Measurements from ENCODE around the gene CHIA. TPM values are rescaled to one million over a fixed set of nuclear protein-coding genes. Genes with fewer than 3 reads are reported as not detected.

The CHIA gene
- total RNA-seq, 1 experiment from 2014 or later: not detected

GRCh38 chr1:111347026-111347425, 56.4 kb downstream of the CHIA start:
- H3K79me2 ChIP-seq (ENCODE audit: insufficient read depth, low read length): no peaks in the 10 kb centered on the region
- no peaks in the 10 kb centered on the region for H4K20me1 ChIP-seq (ENCODE audit: control insufficient read depth, insufficient read depth, insufficient read length)
- DNase-seq: no peak
- H3K27ac ChIP-seq (ENCODE audit: insufficient read length, low read depth, low read length): no peak overlapping the region
- no peak overlapping the region for H3T11ph ChIP-seq (ENCODE audit: low read length)
- H4K5ac ChIP-seq (ENCODE audit: insufficient read length, low read depth, low read length): no peak overlapping the region
- H3K9ac ChIP-seq (ENCODE audit: extremely low read depth, insufficient read length, low read length): peak overlapping the region; percentile 1
- H4K91ac ChIP-seq (ENCODE audit: insufficient read length, low read depth, low read length): no peak overlapping the region
- no peaks in the 10 kb centered on the region for H3K9me3 ChIP-seq (ENCODE audit: control insufficient read depth, low read depth, low read length)
- H3K27me3 ChIP-seq (ENCODE audit: insufficient read depth, low read length): no peaks in the 10 kb centered on the region
- H3K79me1 ChIP-seq (ENCODE audit: insufficient read depth, low read depth, low read length, poor library complexity, severe bottlenecking): no peaks in the 10 kb centered on the region
- H3K23me2 ChIP-seq (ENCODE audit: insufficient read length, low read depth, low read length, poor library complexity, severe bottlenecking): peaks cover 3% of the 10 kb centered on the region
- Mint-ChIP-seq H3K27me3 (ENCODE audit: low read depth) (peaks cover 2% of the 10 kb centered on the region), H3K36me3 (ENCODE audit: insufficient read depth in 1 of 3, low read depth in 3 of 3) (no peaks in the 10 kb centered on the region), H3K4me1 (peaks cover 22 to 28% of the 10 kb centered on the region in 2 experiments), H3K9me3 (no peaks in the 10 kb centered on the region), H3K27ac (peak overlapping the region in 1 of 3 experiments; percentile 90; a peak in 1 of 7 replicates), H3K4me3 (peak overlapping the region; percentile 86 to 90)
- no peak overlapping the region for H3K23ac ChIP-seq (ENCODE audit: insufficient read length, low read depth, low read length)
- H2BK20ac ChIP-seq (ENCODE audit: low read depth, low read length, poor library complexity, severe bottlenecking): no peak overlapping the region
- no peak overlapping the region for H4K8ac ChIP-seq (replicated peaks; ENCODE audit: insufficient read length, low read depth, low read length)
- WGBS (ENCODE audit: extremely low coverage, insufficient read length, low lambda C conversion rate): no CpG with 5 or more reads among the region's 6 CpGs
- no peak overlapping the region for H2BK12ac ChIP-seq (ENCODE audit: insufficient read length, low read depth, low read length)
- H2BK120ac ChIP-seq (ENCODE audit: low read depth, low read length, poor library complexity, severe bottlenecking): no peak overlapping the region
- no peak overlapping the region for H3K4ac ChIP-seq (ENCODE audit: low read depth, low read length)
- H3K56ac ChIP-seq (ENCODE audit: insufficient read length, low read depth, low read length): no peak overlapping the region
- H2AK5ac ChIP-seq (ENCODE audit: insufficient read length, low read length): no peak overlapping the region
- no peak for TF ChIP-seq CTCF (conservative IDR thresholded peaks at IDR 0.05)
- H3K4me2 ChIP-seq (ENCODE audit: insufficient read depth, insufficient read length, low read length): peak overlapping the region; percentile 62
- no peak overlapping the region for H2BK5ac ChIP-seq (ENCODE audit: insufficient read length, low read length)
- H3K4me1 ChIP-seq (ENCODE audit: insufficient read depth, low read length): peaks cover 2% of the 10 kb centered on the region; the same call in 1 of the 2 replicates
- H2BK15ac ChIP-seq (ENCODE audit: low read depth, low read length): no peak overlapping the region
- H3K14ac ChIP-seq (ENCODE audit: insufficient read depth, low read length): peak overlapping the region; percentile 74; the same call in 1 of the 2 replicates
- peak overlapping the region; percentile 89 for H3K18ac ChIP-seq (ENCODE audit: insufficient read length, low read depth, low read length)
- no peak overlapping the region for H2AFZ ChIP-seq (ENCODE audit: low read length)

Measured in H9 (cell line).